ENCODE data around the gene C7.
"Not testable (repeated sequence)": the region's sequence is repeated elsewhere in the genome, so short reads cannot be mapped to it uniquely, and the experiment has no call there.

C7 gene

DNA sequence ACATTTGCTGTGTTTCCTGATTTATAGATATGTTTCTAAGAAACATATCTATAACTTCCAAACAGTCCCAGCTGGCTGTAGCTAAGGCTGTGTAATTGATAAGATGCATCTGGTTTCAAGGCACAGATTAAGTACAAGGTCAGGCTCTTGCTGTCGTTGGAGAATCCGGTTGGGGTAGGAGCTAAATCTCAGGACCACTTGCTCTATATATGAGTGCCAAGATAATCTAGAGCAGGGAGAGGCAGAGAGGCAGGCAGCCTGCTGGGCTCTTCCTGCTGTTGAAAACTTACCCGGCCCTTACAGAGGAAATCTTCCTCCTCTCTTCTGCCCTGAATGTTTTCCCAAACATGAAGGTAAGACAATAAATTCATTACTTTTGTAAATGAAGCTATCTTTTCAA is at the start of gene C7:
Gene C7 (plus strand): TSS at position 234 of the 400 bp plus-strand sequence. CDS start 114 bp downstream, at position 348.
- no peak for DNase-seq (ENCODE audit: low read depth in 3 of 3)

DNA sequence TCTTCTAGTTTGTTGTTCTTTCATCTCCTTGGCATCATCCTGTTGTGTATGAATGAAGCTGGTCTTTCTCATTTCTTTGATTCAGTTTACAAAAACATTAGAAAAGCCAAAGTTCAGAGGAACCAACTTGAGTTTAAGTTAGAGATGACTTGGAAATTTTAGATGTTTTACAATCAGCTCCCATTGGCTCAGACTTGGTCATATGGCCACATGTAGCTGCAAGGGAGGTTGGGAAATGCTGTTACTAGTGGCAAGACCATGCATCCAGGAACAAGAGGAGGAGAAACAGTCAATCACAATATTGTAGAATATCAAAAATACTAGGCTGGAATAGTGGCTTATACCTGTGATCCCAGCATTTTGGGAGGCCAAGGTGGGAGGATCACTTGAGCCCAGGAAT is 48.6 kb upstream of the C7 start:
- DNase-seq (ENCODE audit: low read depth in 3 of 3) = no peak

DNA sequence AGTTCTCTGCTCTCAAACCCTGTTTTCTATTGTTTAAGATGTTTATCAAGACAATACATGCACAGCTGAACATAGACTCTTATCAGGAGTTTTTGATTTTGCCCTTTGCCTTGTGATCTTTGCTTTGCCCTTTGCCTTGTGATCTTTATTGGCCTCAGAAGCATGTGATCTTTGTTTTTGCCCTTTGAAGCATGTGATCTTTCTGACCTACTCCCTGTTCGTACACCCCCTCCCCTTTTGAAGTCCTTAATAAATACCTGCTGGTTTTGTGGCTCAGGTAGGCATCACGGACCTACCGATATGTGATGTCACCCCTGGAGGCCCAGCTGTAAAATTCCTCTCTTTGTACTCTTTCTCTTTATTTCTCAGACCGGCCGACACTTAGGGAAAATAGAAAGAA is 44.3 kb upstream of the C7 start:
- not testable (repeated sequence) for DNase-seq (ENCODE audit: low read depth in 3 of 3)

DNA sequence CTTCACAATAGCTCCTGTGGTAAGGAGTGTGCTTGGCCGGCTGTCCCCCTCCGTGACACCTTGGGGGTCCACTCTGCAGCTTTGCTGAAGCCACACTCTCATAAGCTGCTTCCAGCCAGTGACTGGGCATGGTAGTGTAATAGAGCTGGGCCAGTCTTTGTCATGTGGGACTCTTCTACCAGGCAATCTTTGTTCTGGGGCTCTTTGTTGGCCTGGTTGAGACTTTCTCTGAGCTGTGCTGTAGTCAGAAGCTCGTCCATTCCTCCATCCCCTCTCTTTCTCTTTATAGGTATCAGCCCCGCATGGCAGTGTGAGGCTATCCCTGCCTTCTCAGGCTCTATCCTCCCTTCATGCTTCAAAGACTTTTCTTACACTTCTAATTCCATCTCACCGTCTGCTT is 42.5 kb upstream of the C7 start:
- no peak for DNase-seq (ENCODE audit: low read depth in 3 of 3)

DNA sequence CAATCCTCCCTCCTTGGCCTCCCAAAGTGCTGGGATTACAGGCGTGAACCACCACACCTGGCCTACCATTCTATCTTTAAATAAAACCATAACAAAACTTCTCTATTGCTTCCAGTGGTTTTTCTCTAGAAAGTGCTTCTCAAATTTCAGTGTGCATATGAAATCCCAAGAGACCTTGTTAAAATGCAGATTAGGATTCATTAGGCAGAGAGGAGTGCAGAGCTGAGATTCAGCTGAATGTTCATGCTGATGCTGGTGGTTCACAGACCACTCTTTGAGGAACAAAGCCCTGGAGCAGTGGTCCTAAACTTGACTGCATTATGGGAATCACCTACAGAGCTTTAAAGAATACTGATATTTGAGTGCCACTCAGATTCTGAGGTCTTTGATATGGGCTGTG is 39.9 kb upstream of the C7 start:
- DNase-seq (ENCODE audit: low read depth in 3 of 3) = no peak

DNA sequence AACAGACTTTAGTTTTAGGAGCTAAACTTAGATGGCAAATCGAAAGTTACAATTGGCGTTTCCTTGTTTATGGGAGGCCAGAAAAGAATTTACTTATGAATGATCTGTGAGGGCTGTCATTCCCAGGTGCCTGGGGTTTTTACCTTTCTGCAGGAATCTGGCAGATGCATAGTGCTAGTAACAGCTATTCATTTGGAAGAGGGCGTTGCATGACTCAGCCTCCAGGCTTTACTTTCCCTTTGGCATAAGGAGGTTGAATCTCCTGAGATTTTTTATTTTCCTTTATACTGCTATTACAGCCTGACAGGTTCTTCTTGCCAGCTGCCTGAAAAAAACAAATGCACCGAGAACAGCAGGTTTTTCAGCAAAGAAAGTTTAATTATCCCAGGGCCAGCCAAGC is 38.1 kb upstream of the C7 start:
- no peak for DNase-seq (ENCODE audit: low read depth in 3 of 3)

DNA sequence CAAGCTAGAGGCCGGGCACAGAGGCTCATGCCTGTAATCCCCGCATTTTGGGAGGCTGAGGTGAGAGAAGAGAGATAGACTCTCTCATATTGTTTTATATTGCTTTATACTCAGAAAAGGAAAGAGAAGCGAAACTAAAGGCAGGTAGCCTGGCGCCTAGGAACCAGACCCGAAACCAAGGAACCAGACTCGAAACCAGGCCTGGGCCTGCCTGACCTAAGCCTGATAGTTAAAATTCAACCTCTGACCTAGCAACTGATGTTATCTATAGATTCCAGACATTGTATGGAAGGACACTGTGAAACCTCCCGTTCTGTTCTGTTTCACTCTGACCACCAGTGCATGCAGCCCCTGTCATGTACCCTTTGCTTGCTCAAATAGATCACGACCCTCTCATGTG is 37.0 kb upstream of the C7 start:
- DNase-seq (ENCODE audit: low read depth in 3 of 3) = not testable (repeated sequence)

DNA sequence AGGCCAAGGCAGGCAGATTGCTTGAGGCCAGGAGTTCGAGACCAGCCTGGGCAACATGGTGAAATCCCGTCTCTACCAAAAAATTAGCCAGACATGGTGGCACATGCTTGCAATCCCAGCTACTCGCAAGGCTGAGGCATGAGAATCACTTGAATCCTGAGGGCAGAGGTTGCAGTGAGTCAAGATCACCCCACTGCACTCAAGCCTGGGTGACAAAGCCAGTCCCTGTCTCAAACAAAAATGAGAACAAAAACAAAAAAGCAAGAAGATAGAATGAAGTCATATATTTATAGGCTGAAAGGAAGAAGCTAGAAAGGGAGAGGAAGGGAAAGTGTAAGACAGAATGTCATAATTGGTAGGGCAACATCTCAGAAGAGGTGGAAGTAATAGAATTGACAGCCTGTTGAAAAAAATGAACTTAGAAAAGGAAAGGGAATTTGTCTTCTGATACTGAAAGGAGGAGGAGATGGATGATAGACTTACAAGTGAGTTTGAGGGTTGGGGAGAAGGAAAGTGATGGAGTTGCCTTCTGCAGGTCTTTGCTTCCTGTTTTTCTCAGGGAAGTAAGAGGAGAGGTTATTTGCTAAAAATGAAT is 35.9 kb upstream of the C7 start:
- DNase-seq (ENCODE audit: low read depth in 3 of 3) = no peak

DNA sequence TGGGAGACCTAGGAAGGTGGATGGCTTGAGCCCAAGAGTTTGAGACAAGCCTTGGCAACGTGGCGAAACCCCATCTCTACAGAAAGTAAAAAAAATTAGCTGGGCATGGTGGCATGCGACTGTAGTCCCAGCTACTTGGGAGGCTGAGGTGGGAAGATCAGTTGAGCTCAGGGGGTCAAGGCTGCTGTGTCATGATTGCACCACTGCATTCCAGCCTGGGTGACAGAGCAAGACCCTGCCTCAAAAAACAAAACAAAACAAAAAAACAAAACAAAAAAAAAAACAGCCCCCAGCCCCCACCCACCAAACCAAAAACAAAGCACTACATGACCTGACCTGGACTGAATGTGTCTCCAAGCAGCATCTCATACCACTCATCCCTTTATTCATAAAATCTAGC is 33.3 kb upstream of the C7 start:
- DNase-seq (ENCODE audit: low read depth in 3 of 3) = no peak

DNA sequence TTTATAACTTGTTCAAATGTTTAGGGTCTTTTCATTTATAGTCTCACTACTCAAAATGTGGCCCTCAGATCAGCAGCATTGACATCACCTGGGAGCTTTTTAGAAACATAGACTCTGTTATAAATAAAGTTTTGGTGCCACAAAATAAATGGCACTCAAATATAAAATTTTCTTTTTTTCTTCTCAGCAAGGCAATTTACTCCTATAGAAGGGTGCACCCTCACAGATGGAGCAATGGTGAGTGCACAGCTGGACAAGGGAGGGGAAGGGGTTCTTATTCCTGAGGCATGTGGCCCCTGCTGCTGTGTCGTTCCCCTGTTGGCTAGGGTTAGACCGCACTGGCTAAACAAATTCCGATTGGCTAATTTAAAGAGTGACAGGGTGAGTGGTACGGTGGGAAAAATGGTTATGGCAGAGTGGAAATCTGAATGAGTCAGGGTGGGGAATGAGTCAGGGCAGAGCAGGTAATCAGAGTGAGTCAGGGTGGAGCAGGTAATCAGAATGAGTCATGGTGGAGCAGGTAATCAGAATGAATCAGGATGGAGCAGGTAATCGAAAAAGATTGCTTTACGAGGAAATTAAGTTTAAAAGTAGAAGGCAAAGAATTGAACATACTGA is 31.8 kb upstream of the C7 start:
- DNase-seq (ENCODE audit: low read depth in 3 of 3) = no peak

DNA sequence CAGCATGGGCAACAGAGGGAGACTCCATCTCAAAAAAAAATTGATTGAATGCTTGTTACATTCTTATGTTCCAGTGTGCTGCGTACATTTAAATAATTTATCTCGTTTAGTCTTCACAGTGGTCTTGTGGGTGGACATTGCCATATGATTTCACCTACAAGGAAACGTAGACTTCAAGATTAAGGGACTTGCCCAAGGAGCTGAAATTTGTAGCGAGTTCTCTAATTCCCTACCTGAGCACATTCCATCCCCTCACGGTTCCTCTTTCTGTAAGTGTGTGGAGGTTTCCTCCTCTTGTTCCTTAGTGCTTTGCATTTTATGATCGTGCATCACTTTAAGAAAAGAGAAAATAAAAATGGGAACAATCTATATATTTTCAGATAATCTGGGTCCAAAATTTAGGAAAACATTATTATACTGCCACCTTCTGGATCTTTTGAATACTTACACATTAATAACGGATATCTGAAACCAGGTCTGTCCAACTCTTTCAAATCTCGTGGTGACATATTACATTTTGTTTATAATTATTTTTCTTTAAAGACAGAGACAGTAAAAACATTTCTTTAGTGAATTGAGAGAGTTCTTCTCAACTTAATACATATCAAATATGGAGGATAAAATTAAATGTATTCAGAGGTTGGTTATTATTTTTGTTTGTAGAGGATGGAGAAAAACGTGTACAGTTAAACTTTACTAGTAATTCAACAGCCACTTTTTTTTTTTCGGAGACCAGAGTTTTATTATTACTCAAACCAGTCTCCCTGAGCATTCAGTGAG is 29.9 kb upstream of the C7 start:
- DNase-seq (ENCODE audit: low read depth in 3 of 3) = no peak

DNA sequence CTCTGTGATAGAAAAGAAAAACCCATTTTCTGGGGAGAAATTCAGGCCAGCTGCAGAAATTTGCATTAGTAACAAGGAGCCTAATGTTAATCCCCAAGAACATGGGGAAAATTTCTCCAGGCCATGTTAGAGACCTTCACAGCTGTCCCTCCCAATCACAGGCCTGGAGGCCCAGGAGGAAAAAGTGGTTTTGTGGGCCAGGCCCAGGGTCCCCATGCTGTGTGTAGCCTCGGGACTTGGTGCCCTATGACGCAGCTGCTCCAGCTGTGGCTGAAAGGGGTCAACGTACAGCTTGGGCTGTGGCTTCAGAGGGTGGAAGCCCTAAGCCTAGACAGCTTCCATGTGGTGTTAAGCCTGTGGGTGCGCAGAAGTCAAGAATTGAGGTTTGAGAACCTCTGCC is 27.0 kb upstream of the C7 start:
- no peak for DNase-seq (ENCODE audit: low read depth in 3 of 3)

DNA sequence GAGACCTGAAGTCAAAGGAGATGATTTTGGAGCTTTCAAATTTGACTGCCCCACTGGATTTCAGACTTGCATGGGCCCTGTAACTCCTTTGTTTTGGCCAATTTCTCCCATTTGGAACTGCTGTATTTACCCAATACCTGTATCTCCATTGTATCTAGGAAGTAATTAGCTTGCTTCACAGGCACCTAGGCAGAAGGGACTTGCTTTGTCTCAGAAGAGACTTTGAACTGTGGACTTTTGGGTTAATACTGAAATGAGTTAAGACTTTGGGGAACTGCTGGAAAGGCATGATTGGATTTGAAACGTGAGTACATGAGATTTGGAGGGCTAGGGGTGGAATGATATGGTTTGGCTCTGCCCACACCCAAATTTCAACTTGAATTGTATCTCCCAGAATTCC is 26.2 kb upstream of the C7 start:
- not testable (repeated sequence) for DNase-seq (ENCODE audit: low read depth in 3 of 3)

DNA sequence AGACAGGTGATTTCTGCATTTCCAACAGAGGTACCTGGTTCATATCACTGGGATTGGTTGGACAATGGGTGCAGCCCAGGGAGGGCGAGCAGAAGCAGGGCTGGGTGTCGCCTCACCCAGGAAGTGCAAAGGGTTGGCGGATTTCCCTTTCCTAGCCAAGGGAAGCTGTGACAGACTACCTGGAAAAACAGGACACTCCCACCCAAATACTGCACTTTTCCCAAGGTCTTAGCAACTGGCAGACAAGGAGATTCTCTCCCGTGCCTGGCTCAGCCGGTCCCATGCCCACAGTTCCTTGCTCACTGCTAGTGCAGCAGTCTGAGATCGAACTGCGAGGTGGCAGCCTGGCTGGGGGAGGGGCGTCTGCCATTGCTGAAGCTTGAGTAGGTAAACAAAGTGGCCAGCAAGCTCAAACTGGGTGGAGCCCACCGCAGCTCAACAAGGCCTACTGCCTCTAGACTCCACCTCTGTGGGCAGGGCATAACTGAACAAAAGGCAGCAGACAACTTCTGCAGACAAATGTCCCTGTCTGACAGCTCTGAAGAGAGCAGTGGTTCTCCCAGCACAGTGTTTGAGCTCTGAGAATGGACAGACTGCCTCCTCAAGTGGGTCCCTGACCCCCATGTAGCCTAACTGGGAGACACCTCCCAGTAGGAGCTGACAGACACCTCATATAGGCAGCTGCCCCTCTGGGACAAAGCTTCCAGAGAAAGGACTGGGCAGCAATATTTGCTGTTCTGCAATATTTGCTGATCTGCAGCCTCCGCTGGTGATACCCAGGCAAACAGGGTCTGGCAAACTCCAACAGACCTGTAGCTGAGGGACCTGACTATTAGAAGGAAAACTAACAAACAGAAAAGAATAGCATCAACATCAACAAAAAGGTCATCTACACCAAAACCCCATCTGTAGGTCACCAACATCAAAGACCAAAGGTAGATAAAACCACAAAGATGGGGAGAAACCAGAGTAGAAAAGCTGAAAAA is 13.6 kb upstream of the C7 start:
- DNase-seq (ENCODE audit: low read depth in 3 of 3) = not testable (repeated sequence)

DNA sequence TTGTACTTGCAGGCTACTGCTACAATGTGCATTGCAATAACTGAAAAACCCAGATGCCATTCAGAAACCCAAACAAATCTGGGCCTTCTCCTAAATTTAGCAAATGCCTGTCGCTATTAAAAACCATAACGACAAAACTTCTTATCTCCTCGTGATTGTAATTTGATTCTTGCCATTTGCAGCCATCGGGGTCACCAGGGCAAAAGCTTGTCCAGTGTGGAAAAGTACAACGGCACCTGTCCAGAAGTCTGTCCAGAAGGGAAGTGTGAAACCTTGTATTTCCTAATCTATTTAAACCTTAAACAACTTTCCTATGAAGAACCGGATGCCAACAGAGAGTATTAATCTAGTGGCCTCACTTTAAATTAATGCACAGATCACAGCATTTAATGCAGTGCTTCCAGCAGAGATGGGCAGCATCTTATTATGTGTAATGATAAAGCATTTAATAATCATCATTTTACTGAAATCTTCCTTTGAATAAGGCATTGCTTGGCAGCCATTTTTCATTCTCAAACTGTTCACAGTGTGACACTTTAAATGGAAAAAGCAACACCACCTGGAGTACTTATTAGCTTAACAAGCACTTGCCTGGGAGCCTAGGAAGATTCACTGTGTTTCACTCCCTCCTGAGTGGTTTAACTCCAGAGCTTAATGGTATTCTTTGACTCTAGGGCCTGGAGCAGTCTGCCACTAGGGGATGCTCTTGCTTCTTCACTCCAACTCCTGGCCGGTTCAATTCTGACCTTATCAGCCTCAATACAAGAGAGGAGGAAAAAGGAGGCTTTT is 4.9 kb upstream of the C7 start:
- no peak for DNase-seq (ENCODE audit: low read depth in 3 of 3)

DNA sequence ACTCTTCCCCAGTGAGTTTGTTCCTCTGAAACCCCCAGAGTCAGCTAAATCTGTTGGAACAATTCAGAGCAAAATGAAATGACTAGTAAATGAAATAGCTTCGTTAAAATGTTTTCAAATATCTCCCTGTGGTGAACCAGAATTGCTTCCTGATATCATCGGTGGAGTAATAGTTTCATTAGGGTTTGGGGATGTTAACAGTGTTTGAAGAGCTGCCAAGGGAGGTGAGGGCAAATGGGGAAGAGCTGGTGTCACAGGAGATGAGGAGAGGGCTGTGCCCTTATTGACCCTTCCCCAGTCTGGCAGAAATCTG is 4.3 kb upstream of the C7 start:
- no peak for DNase-seq (ENCODE audit: low read depth in 3 of 3)

DNA sequence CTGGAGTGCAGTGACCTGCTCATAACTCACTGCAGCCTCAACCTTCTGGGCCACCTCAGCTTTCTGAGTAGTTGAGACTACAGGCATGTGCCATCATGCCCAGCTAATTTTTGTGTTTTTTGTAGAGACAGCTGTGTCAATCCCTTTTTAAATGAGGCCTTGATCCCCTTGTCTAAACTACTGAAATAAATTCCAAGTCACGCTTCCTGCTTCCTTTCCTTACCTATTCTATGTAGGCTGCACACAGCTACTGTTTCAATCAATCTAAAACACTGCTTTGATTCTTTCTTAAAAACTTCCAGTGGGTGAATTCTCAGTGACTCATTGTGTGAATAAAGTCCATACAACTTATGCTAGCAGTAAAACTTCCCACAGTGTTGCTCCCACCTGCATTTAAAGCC is 2.9 kb upstream of the C7 start:
- no peak for DNase-seq (ENCODE audit: low read depth in 3 of 3)

DNA sequence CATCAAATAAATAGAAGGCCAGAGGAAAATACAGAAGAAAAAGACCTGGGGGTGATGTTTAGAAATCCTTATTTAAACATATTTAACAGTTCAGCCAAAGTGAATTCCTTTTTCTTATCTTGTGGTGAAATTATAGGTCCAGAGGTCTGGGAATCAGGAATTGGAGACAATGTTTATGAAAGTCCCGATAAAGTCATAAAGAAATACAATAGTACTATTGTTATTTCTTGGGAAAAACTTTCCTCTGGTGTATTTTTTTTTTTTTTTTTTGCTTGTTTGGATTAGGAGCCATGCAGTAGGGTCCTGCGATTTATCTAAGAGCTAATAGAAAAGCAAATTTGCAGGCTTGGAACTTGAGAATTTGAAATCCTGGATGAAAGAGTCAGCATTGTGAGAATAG is 426 bp downstream of the C7 start:
- no peak for DNase-seq (ENCODE audit: low read depth in 3 of 3)

DNA sequence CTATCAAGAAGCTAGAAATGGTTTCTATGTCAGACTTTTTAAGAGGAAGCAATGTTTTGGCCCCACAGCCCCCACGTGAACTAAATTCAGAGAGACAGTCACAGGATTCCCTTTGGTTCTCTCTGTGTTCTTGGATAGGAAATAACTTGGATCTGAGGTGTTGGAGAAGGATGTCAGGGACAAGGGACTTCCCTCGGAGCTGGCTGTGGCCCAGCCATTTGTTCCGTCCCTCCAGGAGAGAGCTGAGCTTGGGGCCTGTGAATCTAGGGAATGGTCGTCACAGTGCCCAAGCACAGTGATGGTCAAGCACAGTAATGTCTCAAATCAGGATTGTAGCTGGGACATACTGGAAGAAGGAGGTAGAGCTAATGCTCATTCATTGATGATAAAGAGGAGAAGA is 2.0 kb downstream of the C7 start:
- DNase-seq (ENCODE audit: low read depth in 3 of 3) = no peak

DNA sequence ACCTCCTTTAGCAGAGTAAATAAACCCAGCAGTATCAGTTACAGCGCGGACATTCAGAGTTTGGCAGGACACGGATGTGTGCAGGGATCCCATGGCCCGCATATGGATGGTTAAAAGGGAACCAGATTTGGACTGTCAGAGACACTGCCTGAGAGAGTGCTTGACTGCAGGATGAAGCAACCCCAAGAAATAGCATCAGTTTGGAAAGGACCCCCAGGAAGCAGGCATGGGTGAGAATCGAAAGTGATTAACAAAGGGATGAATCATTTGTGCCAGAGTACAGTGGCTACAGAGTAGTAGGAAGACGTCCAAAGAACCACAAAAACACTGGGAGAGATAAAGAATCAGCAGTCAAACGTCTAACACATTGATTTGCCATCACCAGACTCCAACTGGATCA is 5.5 kb downstream of the C7 start:
- no peak for DNase-seq (ENCODE audit: low read depth in 3 of 3)

DNA sequence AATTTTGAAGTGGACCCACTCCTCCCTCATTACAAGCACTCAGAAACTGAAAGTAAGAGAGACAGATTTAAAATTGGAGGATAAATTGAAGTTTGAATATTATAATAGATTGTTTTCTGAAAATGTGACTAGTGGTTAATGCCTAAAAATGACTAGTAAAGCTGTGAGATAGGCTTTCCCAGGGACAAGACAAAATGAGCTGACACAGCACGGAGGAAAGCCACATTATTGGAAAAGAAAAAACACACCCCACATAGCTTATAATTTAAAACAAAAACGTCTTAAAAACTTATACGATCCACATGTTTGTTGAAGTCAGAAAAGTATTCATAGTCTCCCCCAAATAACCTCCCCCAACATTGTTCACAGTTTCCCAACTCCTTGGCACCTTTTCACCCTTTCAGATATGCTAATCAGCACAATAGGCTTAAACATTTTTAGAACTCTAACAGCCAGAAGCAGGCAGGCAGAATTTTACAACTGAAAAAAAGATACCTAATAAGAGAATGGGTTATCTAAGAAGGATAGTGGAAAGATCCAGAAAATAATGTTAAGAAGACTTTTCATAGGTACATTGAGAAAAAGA is 6.1 kb downstream of the C7 start:
- DNase-seq (ENCODE audit: low read depth in 3 of 3) = no peak

Measured in stimulated activated CD4-positive, alpha-beta T cell treated with anti-CD3 and anti-CD28 coated beads, TNF-alpha, amount 100 ng/mL, for 4 hours (primary cell).